Measurements from ENCODE around the gene CCDC146. TPM values are rescaled to one million over a fixed set of nuclear protein-coding genes. Genes with fewer than 3 reads are reported as not detected.

The CCDC146 gene
- total and polyA plus RNA-seq, 4 donors = 1.3 to 3.9 (median 3.1) TPM

DNA sequence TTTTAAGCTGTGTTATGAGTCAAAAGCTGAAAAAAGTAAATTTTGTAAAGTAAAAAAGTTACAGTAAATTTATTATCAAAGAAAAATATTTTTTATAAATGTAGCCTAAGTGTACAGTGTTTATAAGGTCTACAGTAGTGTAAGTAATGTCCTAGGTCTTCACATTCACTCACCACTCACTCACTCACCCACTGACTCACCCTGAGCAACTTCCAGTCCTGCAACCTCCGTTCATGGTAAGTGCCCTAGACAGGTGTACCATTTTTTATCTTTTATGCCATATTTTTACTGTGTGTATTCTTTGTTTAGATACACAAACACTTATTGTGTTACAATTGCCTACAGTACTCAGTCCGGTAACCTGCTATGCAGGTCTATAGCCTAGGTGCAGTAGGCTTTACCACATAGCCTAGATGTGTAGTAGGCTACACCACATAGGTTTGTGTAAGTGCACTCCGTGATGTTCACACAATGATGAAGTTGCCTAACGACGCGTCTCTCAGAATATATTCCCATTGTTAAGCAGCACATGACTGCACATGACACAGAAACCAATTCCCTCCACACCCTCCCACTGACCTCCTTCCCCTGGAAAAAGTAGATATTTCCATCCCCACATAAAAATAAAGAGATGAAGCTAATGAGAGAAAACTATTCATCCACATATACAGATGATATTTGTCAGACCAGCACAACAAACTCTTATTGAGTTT, 122.0 kb downstream of the CCDC146 start:
- TF ChIP-seq FOXA1 (IDR thresholded peaks at IDR 0.05) = no peak
- TF ChIP-seq, protein P1, sequence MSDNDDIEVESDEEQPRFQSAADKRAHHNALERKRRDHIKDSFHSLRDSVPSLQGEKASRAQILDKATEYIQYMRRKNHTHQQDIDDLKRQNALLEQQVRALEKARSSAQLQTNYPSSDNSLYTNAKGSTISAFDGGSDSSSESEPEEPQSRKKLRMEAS (IDR thresholded peaks at IDR 0.05) = no peak
- TF ChIP-seq RAD21 (IDR thresholded peaks at IDR 0.05) = no peak
- no peak for TF ChIP-seq YY1 (IDR thresholded peaks at IDR 0.05)
- TF ChIP-seq NR2F2 (IDR thresholded peaks at IDR 0.05) = no peak
- TF ChIP-seq, protein P2, sequence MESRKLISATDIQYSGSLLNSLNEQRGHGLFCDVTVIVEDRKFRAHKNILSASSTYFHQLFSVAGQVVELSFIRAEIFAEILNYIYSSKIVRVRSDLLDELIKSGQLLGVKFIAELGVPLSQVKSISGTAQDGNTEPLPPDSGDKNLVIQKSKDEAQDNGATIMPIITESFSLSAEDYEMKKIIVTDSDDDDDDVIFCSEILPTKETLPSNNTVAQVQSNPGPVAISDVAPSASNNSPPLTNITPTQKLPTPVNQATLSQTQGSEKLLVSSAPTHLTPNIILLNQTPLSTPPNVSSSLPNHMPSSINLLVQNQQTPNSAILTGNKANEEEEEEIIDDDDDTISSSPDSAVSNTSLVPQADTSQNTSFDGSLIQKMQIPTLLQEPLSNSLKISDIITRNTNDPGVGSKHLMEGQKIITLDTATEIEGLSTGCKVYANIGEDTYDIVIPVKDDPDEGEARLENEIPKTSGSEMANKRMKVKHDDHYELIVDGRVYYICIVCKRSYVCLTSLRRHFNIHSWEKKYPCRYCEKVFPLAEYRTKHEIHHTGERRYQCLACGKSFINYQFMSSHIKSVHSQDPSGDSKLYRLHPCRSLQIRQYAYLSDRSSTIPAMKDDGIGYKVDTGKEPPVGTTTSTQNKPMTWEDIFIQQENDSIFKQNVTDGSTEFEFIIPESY (IDR thresholded peaks at IDR 0.05) = no peak
- TF ChIP-seq, protein P3, sequence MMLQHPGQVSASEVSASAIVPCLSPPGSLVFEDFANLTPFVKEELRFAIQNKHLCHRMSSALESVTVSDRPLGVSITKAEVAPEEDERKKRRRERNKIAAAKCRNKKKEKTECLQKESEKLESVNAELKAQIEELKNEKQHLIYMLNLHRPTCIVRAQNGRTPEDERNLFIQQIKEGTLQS (IDR thresholded peaks at IDR 0.05) = no peak
- TF ChIP-seq, protein P4, sequence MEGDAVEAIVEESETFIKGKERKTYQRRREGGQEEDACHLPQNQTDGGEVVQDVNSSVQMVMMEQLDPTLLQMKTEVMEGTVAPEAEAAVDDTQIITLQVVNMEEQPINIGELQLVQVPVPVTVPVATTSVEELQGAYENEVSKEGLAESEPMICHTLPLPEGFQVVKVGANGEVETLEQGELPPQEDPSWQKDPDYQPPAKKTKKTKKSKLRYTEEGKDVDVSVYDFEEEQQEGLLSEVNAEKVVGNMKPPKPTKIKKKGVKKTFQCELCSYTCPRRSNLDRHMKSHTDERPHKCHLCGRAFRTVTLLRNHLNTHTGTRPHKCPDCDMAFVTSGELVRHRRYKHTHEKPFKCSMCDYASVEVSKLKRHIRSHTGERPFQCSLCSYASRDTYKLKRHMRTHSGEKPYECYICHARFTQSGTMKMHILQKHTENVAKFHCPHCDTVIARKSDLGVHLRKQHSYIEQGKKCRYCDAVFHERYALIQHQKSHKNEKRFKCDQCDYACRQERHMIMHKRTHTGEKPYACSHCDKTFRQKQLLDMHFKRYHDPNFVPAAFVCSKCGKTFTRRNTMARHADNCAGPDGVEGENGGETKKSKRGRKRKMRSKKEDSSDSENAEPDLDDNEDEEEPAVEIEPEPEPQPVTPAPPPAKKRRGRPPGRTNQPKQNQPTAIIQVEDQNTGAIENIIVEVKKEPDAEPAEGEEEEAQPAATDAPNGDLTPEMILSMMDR (IDR thresholded peaks at IDR 0.05; ENCODE audit: low read depth, low read length, missing input control) = no peak
- TF ChIP-seq FOXA2 (IDR thresholded peaks at IDR 0.05) = no peak
- Histone ChIP-seq H3K9me3 (ENCODE audit: control insufficient read depth in 4 of 4, low read length in 3 of 4) (no peaks in the 10 kb centered on the region), H3K36me3 (ENCODE audit: control insufficient read depth in 4 of 4, insufficient read depth in 3 of 4, low read depth in 1 of 4, low read length in 3 of 4) (no peaks in the 10 kb centered on the region), H3K4me3 (ENCODE audit: low read depth in 1 of 3, low read length in 3 of 3) (peak overlapping the region in 1 of 3 donors; percentile 1), H3K27me3 (ENCODE audit: control insufficient read depth in 4 of 4, insufficient read depth in 4 of 4, low read length in 3 of 4) (no peaks in the 10 kb centered on the region), H3K9ac (ENCODE audit: low read depth in 1 of 2, low read length in 2 of 2) (peak overlapping the region in 1 of 2 donors; percentile 73), H3K27ac (ENCODE audit: low read depth in 1 of 2, low read length in 2 of 2) (peak overlapping the region in 1 of 2 donors; percentile 44), H3K4me1 (ENCODE audit: control insufficient read depth in 4 of 4, insufficient read depth in 4 of 4, low read length in 3 of 4) (peaks cover 0 to 13% (median 2%) of the 10 kb centered on the region in 4 donors)
- 79% methylated on average over 6 of the region's 6 CpGs for WGBS
- DNase-seq (ENCODE audit: low spot score) = no peak

DNA sequence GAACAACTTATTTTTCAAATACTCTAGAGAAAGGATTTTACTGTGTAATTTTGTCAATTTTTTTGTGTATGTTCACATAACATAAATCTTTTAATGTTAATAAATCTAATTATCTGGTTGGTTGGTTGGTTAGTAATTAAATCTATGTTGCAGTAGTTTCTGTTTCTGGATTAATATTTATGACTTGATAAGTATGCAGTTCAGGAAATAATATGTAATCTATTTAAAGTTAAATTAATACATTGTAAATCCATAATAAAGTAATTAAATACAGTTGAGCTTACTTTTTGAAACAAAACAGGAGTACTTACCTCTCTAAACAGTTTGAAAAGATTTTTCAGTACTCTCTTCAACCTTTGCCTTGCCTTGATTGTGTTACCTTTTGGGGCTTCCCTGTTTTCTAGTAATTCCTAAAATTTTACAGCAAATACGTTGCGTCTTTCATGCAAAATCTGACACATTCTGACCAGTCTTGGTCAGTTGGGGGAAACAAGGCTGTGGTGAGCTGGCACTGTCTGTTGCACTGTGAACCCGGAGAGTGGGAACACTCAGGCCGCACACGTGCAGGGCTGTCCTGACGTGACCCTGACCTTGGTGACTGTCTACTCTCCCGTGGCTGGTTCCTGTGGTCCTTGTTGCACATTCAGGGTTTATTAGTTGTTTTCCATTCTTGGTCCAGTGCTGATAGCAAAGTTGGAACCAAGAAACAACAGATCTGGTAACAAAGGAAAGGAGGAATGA, 122.8 kb downstream of the CCDC146 start:
- DNase-seq (ENCODE audit: low spot score) = peak; percentile 45
- 26% methylated on average over 7 of the region's 7 CpGs for WGBS
- no peaks in the 10 kb centered on the region for H3K27me3 ChIP-seq (ENCODE audit: control insufficient read depth in 4 of 4, insufficient read depth in 4 of 4, low read length in 3 of 4)
- no peak overlapping the region for H3K4me3 ChIP-seq (ENCODE audit: low read depth in 1 of 3, low read length in 3 of 3)
- peak overlapping the region; percentile 44 to 45 for H3K27ac ChIP-seq (ENCODE audit: low read depth in 1 of 2, low read length in 2 of 2)
- H3K36me3 ChIP-seq (ENCODE audit: control insufficient read depth in 4 of 4, insufficient read depth in 3 of 4, low read depth in 1 of 4, low read length in 3 of 4) = no peaks in the 10 kb centered on the region
- no peaks in the 10 kb centered on the region for H3K9me3 ChIP-seq (ENCODE audit: control insufficient read depth in 4 of 4, low read length in 3 of 4)
- H3K9ac ChIP-seq (ENCODE audit: low read depth in 1 of 2, low read length in 2 of 2) = peak overlapping the region in 1 of 2 donors; percentile 73
- H3K4me1 ChIP-seq (ENCODE audit: control insufficient read depth in 4 of 4, insufficient read depth in 4 of 4, low read length in 3 of 4) = peaks cover 0 to 13% (median 2%) of the 10 kb centered on the region in 4 donors
- TF ChIP-seq SP1 (IDR thresholded peaks at IDR 0.05) = peak; percentile 74
- peak; percentile 86 to 95 for TF ChIP-seq HNF4A (conservative IDR thresholded peaks at IDR 0.05)
- TF ChIP-seq, protein P1 (IDR thresholded peaks at IDR 0.05) = peak; percentile 70
- TF ChIP-seq, protein P5, sequence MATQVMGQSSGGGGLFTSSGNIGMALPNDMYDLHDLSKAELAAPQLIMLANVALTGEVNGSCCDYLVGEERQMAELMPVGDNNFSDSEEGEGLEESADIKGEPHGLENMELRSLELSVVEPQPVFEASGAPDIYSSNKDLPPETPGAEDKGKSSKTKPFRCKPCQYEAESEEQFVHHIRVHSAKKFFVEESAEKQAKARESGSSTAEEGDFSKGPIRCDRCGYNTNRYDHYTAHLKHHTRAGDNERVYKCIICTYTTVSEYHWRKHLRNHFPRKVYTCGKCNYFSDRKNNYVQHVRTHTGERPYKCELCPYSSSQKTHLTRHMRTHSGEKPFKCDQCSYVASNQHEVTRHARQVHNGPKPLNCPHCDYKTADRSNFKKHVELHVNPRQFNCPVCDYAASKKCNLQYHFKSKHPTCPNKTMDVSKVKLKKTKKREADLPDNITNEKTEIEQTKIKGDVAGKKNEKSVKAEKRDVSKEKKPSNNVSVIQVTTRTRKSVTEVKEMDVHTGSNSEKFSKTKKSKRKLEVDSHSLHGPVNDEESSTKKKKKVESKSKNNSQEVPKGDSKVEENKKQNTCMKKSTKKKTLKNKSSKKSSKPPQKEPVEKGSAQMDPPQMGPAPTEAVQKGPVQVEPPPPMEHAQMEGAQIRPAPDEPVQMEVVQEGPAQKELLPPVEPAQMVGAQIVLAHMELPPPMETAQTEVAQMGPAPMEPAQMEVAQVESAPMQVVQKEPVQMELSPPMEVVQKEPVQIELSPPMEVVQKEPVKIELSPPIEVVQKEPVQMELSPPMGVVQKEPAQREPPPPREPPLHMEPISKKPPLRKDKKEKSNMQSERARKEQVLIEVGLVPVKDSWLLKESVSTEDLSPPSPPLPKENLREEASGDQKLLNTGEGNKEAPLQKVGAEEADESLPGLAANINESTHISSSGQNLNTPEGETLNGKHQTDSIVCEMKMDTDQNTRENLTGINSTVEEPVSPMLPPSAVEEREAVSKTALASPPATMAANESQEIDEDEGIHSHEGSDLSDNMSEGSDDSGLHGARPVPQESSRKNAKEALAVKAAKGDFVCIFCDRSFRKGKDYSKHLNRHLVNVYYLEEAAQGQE (IDR thresholded peaks at IDR 0.05) = peak; percentile 63
- TF ChIP-seq GABPA (IDR thresholded peaks at IDR 0.05 in 1 of 2, conservative IDR thresholded peaks at IDR 0.05 in 1 of 2) = no peak
- TF ChIP-seq TAF1 (conservative IDR thresholded peaks at IDR 0.05) = no peak
- TF ChIP-seq FOXA2 (IDR thresholded peaks at IDR 0.05) = no peak
- TF ChIP-seq HNF4G (IDR thresholded peaks at IDR 0.05) = peak; percentile 64
- TF ChIP-seq JUND (IDR thresholded peaks at IDR 0.05) = no peak
- TF ChIP-seq RXRA (IDR thresholded peaks at IDR 0.05) = peak; percentile 98 to 99
- no peak for TF ChIP-seq NR2F2 (IDR thresholded peaks at IDR 0.05)
- TF ChIP-seq, protein P4 (IDR thresholded peaks at IDR 0.05; ENCODE audit: low read depth, low read length, missing input control) = no peak
- TF ChIP-seq EGR1 (IDR thresholded peaks at IDR 0.05; ENCODE audit: low read depth in 2 of 2) = no peak
- TF ChIP-seq, protein P3 (IDR thresholded peaks at IDR 0.05) = no peak
- TF ChIP-seq YY1 (IDR thresholded peaks at IDR 0.05) = peak; percentile 51
- TF ChIP-seq FOXA1 (IDR thresholded peaks at IDR 0.05) = no peak
- TF ChIP-seq RAD21 (IDR thresholded peaks at IDR 0.05) = peak; percentile 12 to 53
